ENCODE data around the gene TSLP.

TSLP gene

DNA sequence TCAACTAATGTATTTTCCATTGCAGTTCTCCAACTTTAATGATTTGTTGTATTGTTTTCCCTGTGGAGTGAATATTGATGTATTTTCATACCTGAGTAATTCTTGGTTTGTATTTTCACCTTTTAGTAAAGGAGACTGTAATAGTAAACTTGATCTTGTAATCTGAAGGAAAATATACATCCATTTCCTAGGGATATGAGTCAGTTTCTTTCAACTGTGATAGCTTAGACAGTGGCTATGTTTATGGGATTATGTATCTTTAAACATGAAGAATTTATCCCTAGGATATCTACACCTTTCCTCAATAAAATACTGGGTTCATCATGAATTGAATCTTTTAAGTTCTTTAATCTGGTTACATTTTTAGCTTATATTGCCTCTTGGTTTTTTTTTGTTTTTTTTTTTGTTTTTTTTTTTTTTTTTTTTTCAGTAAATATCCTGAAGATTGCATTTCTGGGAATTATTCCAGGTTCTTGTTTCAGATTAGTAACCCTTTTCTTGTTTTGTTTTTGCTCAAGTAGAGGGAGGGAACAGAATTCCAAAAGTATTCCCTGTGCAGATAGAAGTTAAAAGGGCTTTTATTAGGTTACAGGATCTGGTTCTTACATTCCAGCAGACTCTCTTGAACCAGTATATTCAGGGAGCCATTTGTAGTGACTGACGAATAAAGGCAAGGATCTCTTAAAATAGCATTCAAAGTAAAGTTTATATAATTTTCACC, 27.7 kb downstream of the TSLP start:
- DNase-seq, result no peak

DNA sequence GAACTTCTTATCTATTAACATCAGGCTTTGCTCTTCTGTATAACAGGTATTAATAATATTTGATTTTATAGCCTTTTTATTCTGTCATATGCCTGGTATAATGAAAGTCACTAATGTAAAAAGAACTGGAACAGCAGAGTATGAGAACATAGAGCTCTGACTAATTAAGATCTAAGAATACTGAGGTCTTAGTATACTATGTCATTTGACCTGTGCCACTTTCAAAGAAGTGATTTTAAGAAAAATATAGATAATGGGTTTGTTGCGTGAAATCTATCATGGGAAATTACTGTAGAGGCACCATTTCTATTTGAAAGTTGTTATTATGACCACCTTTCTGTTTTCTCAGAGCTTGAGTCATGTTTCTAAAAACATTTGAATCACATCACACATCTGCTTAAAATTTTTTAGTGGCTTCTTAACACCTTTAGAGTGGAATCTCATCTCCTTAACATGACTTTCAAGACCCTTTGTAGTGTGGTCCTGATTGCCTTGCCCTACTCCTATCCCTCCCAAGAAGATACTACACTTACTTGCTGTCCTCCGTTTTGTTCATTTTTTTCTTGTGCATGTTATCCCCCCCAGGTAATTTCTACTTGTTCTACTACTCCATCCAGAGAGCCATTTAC, 34.9 kb downstream of the TSLP start:
- no peak for DNase-seq

- no peak for DNase-seq
These were observed 35.9 kb downstream of the TSLP start for GRCh38 chr5:111107371-111107770.

DNA sequence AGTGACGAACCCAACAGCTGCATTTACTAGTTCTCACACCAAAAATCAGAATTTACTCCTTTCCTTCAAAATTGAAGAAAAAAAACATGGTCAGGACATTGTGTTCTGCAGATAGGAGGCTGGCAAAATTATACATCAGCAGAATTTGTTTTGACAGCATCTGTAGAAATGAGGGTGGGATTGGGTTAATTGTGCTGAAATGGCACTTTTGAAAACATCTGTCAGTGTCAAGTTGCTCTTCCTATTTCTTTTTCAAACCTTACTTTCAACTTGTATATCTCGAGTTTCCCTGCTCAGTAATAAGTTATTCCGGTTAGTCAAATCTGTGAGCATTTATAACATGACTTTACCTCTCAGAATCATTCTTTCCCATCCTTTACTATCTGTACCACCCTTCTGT, 40.4 kb downstream of the TSLP start:
- no peak for DNase-seq

DNA sequence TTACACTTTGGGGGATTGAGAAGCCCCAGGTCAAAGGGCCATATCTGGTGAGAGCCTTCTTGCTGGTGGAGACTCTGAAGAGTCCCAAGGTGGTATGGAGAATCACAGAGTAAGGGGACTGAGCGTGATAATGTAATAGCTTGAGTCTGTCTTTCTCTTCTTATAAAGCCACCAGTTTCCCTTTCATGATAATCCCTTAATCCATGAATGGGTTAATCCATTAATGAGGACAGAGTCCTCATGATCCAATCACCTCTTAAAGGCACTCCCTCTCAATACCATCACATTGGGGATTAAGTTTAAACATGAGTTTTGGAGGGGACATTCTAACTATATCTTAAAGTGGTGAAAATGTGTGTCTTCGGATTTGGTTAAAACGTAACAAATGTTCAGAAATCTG, 42.2 kb downstream of the TSLP start:
- DNase-seq, result no peak

DNA sequence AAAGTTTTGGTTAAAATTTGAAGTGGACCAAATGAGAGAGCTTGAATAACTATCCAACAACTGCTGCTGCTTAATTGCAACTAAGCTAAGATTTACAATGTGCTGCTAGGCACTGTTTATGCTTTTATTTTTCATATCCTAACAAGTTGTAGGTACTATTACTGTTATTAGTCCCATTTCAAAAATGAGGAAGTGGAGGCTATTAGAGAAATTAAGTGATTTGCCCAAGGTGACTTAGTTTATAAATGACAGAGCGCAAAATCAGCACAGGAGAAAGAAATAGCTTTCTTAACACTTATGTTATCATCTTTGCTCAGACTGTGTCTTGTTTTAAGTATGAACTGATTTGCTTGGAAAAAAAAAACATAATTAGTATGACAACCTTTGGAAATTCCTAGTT, 43.7 kb downstream of the TSLP start:
- no peak for DNase-seq

- DNase-seq, result no peak
These were observed 45.0 kb downstream of the TSLP start for GRCh38 chr5:111116550-111116949.

DNA sequence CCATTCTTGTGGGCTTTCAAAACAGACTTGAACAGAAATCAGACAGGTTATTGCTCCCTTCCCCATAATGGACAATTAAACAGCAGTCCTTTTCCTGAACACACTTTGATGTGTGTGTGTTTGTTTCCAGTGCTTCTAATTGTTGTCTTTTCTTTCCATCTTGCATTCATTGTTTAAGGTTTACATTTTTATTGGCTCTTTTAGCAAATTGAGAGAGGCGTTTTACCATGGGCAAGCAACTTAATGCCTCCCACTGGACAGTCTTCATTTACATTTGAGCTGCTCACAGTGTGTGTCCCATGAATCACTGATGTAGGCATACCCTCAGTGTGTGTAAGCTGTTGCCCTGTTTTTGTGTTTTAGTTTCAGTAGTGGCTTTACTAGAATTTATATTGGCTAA, 45.6 kb downstream of the TSLP start:
- DNase-seq, result no peak

DNA sequence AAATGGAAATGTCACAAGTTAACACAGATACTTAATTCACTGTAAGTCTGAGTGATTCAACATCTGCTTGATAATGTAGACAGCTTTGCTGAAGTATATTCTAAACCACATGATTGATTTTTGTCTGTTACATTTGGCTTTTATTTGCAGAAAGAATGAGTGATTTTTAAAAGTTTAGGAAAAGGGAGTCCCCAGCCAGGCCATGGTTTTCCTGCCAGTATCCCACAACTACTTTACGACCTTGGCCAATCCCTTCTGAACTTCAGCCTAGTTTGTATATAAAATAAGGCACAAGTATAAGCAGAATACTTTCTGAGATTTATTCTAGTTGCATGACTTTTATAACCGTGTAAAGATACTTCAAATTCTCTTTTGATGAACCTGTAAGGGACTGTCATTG, 47.7 kb downstream of the TSLP start:
- no peak for DNase-seq

DNA sequence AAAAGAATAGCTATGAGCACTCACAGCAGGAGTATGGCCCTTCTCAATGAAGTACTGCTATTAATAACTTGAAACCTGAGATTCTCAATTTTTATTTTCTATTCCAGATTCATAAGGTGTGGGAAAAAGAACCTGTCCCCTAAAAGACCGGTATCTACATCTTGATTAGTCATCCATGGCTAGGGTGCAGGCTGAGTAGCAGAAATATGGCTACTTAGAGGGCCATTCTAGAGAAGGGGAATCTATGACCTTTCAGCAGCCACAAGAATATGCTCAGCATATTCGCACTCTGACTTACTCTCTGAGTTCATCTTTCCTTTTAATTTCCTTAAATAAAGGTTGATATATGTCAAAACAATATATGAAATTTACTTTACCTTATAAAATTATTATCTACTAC, 48.3 kb downstream of the TSLP start:
- no peak for DNase-seq

DNA sequence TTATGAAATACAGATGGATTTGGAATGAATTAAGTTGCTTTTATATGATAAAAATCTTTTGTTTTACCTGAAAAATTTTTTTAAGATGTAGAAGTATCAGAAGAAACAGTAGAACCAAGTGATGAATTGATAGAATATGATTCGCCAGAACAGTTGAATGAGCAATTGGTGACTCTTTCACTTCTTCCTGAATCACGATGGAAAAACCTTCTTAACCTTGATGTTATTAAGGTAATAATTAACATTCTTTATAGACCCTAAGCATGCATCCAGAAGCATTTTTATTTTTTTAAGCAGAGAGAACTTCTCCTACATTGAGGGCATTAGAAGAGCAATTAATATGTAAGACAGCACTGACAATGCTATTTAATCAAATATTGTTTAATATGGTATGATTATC, 49.4 kb downstream of the TSLP start:
- no peak for DNase-seq

GRCh38 chr5:111121926-111122325, 50.4 kb downstream of the TSLP start:
- DNase-seq, result no peak

- DNase-seq, result no peak
These were observed 50.9 kb downstream of the TSLP start for GRCh38 chr5:111122398-111122797.

DNA sequence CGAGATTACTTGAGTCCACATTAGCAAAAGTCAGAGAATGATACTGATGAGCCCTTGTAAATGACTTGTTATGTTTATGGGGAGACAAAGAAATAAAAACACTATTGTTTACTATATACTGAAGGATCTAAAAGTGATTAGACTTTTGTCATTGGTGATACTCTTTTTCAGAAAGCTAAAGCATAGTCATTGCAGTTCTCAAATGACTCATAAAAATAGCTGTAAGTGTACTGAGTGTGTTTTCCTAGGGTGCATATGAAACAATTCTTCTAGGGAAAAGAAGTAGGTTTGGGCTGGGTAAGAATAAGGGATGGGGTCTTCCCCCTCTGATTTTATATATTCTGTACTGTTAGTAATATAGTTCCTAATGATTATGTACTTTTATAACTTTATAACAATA, 53.3 kb downstream of the TSLP start:
- DNase-seq, result no peak

DNA sequence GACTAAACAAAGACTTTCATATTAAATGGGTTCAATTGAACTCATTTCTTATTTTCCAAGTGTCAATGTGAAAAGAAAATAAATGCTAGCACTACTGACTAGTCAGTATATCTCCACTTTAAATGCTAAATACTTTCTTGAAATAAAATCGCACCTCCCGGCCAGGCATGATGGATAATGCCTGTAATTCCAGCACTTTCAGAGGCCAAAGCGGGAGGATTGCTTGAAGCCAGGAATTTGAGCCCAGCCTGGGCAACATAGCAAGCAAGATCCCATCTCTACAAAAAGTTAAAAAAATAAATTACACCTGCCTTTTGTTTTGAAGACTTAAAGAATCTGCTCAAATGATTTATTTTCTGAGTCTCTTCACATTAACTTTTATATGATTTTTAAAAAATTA, 55.4 kb downstream of the TSLP start:
- no peak for DNase-seq

All from NCI-H510A (cell line).